ENCODE results near the gene CALCB. TPM values are rescaled to one million over a fixed set of nuclear protein-coding genes. Genes with fewer than 3 reads are reported as not detected.

The CALCB gene
- total and polyA plus RNA-seq, 2 experiments from 2014 or later, result not detected

DNA sequence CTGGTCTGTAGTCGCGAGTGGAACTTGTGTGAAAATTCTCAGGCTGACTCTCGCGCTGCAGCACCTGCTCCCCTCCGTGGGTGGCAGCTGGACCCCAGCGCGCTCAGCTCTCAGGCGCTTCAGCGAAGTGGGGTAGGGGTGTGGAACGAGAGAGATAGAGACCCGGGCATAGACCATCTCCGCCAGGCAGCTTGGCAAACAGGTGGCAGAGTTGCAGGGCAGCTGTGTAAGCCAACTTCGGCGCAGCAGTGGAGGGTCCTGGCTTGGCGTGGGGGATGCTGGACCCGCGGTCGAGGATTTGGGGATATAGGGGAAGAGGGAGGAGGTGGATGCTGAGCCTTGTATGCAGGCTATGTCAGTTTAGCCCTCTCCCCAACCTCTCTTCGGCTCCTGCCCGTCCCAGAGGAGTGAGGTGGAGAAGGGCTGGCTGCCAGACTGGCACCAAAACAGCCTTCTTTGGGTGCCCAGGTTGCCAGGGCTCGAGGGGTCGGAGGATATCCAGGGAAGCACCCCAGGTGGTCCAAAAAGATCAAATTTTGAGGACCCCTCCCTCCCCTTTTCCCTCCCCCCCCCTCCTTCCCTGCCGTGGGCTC, 746 bp upstream of the CALCB start:
- 75 to 76% methylated on average over 21 to 22 of the region's 23 CpGs for WGBS, 2 experiments (ENCODE audit: low coverage in 1 of 2, low lambda C conversion rate in 2 of 2, missing lambda C conversion rate in 2 of 2)
- in situ Hi-C loops (cut with MboI), result loop anchor here (10.0 kb wide), 1 partner anchor 158 kb away; no protein-coding TSS in a partner anchor
- H3K79me2 ChIP-seq (ENCODE audit: insufficient read depth), result no peaks in the 10 kb centered on the region

DNA sequence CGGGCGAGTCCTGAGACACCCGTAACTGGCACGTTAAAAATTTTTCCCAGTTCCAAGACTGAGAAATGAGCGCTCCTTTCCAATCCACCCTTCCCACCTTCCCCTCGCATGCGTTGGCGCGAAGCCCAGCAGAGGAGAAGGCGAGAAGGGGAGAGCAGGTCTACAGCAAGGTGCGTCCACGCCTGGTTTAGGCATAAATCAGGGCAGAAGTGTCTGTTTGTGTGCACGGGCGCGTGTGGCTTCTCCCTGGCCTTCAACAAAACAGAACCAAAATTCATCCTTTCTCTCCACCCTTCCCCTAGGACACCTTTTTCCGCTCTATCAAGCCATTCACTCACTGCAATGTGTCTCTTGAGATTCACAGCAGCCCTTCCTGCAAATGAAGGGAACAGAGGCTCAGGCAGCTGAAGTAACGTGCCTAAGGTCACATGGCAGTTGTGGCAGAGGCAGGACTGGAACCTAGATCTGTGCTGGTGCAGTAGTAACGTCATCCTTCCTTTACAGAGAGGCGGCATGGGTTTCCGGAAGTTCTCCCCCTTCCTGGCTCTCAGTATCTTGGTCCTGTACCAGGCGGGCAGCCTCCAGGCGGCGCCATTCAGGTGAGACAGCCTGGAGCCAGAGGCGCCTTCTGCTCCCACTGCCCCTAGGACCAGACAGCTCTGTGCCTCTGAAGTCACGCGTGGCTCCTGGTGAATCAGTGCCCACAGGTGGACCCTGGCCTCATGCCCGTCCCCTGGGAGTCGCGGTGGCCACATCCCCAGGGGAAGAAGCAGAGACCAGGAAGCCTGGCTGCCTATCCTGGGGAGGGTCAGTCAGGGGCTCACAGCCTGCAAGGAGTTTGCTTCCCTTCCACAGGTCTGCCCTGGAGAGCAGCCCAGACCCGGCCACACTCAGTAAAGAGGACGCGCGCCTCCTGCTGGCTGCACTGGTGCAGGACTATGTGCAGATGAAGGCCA, 1.1 kb downstream of the CALCB start:
- H3K4me3 ChIP-seq, result peak overlapping the region; percentile 63
- in situ Hi-C loops (cut with MboI), result loop anchor here (10.0 kb wide), 1 partner anchor 160 kb away; no protein-coding TSS in a partner anchor
- no peaks in the 10 kb centered on the region for H4K20me1 ChIP-seq (ENCODE audit: insufficient read depth)
- no peaks in the 10 kb centered on the region for H3K36me3 ChIP-seq (ENCODE audit: low read depth)
- no peak overlapping the region for H3K9ac ChIP-seq
- H2AFZ ChIP-seq, result peak overlapping the region; percentile 74
- TF ChIP-seq EZH2 (IDR thresholded peaks at IDR 0.05; ENCODE audit: insufficient read depth, poor library complexity, severe bottlenecking) (peak; percentile 2), EZH2phosphoT487 (IDR thresholded peaks at IDR 0.05; ENCODE audit: insufficient read depth, low read depth) (no peak)
- H3K4me1 ChIP-seq (ENCODE audit: insufficient read depth), result peaks cover 11% of the 10 kb centered on the region; the same call in 1 of the 2 replicates
- no peaks in the 10 kb centered on the region for H3F3A ChIP-seq (ENCODE audit: insufficient read depth)
- H3K27ac ChIP-seq, result no peak overlapping the region
- H3K9me3 ChIP-seq (ENCODE audit: low read depth), result no peaks in the 10 kb centered on the region
- peak overlapping the region; percentile 57 for H3K4me2 ChIP-seq (ENCODE audit: unreplicated experiment)
- no peaks in the 10 kb centered on the region for H3K79me2 ChIP-seq (ENCODE audit: insufficient read depth)
- DNase-seq, result peak; percentile 87
- WGBS, 2 experiments (ENCODE audit: low coverage in 1 of 2, low lambda C conversion rate in 2 of 2, missing lambda C conversion rate in 2 of 2), result 1 to 2% methylated on average over 33 of the region's 33 CpGs
- no peaks in the 10 kb centered on the region for H3K9me2 ChIP-seq (ENCODE audit: insufficient read depth)
- H3K27me3 ChIP-seq (replicated peaks; ENCODE audit: insufficient read depth), result peaks cover 22% of the 10 kb centered on the region

More for the DNA sequence above, 746 bp upstream of the CALCB start:
- H3K4me1 ChIP-seq (ENCODE audit: insufficient read depth), result peaks cover 11% of the 10 kb centered on the region; the same call in 1 of the 2 replicates
- no peaks in the 10 kb centered on the region for H4K20me1 ChIP-seq (ENCODE audit: insufficient read depth)
- no peaks in the 10 kb centered on the region for H3K9me3 ChIP-seq (ENCODE audit: low read depth)
- DNase-seq, result no peak
- no peaks in the 10 kb centered on the region for H3K9me2 ChIP-seq (ENCODE audit: insufficient read depth)
- no peak for TF ChIP-seq EZH2phosphoT487 (IDR thresholded peaks at IDR 0.05; ENCODE audit: insufficient read depth, low read depth)
- no peak for TF ChIP-seq EZH2 (IDR thresholded peaks at IDR 0.05; ENCODE audit: insufficient read depth, poor library complexity, severe bottlenecking)
- no peak overlapping the region for H3K9ac ChIP-seq
- H3F3A ChIP-seq (ENCODE audit: insufficient read depth), result no peaks in the 10 kb centered on the region
- no peak overlapping the region for H3K27ac ChIP-seq
- H2AFZ ChIP-seq, result no peak overlapping the region
- H3K36me3 ChIP-seq (ENCODE audit: low read depth), result no peaks in the 10 kb centered on the region
- peaks cover 22% of the 10 kb centered on the region for H3K27me3 ChIP-seq (replicated peaks; ENCODE audit: insufficient read depth)
- H3K4me3 ChIP-seq, result no peak overlapping the region
- H3K4me2 ChIP-seq (ENCODE audit: unreplicated experiment), result no peak overlapping the region

DNA sequence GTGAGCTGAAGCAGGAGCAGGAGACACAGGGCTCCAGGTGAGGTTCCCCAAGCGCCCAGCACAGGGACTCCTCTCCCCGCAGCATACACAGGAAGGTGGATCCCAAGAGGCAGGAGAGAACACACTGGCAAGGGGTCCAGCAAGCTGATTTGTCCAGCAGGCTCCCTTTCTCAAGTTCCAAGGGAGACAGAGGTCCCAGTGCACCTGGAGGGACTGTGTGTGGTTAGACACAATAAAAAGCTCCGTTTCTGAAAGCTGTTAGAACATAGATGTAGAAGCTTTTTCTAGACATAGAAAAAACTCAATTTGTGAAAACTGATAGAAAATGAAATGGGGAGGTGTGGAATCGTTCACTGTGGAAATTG, 1.8 kb downstream of the CALCB start:
- H3K9me2 ChIP-seq (ENCODE audit: insufficient read depth), result no peaks in the 10 kb centered on the region
- WGBS, 2 experiments (ENCODE audit: low coverage in 1 of 2, low lambda C conversion rate in 2 of 2, missing lambda C conversion rate in 2 of 2), result 18 to 22% methylated on average over 4 of the region's 4 CpGs
- no peaks in the 10 kb centered on the region for H3K79me2 ChIP-seq (ENCODE audit: insufficient read depth)
- no peaks in the 10 kb centered on the region for H3K36me3 ChIP-seq (ENCODE audit: low read depth)
- no peaks in the 10 kb centered on the region for H3K9me3 ChIP-seq (ENCODE audit: low read depth)
- TF ChIP-seq EZH2 (IDR thresholded peaks at IDR 0.05; ENCODE audit: insufficient read depth, poor library complexity, severe bottlenecking) (no peak), EZH2phosphoT487 (IDR thresholded peaks at IDR 0.05; ENCODE audit: insufficient read depth, low read depth) (no peak)
- no peak overlapping the region for H2AFZ ChIP-seq
- H3K9ac ChIP-seq, result no peak overlapping the region
- H4K20me1 ChIP-seq (ENCODE audit: insufficient read depth), result no peaks in the 10 kb centered on the region
- peaks cover 26% of the 10 kb centered on the region for H3K27me3 ChIP-seq (replicated peaks; ENCODE audit: insufficient read depth)
- H3K4me1 ChIP-seq (ENCODE audit: insufficient read depth), result peaks cover 11% of the 10 kb centered on the region; the same call in 1 of the 2 replicates
- H3F3A ChIP-seq (ENCODE audit: insufficient read depth), result no peaks in the 10 kb centered on the region
- no peak overlapping the region for H3K4me2 ChIP-seq (ENCODE audit: unreplicated experiment)
- no peak overlapping the region for H3K27ac ChIP-seq
- no peak overlapping the region for H3K4me3 ChIP-seq
- no peak for DNase-seq
- in situ Hi-C loops (cut with MboI), result loop anchor here (10.0 kb wide), 1 partner anchor 160 kb away; no protein-coding TSS in a partner anchor

DNA sequence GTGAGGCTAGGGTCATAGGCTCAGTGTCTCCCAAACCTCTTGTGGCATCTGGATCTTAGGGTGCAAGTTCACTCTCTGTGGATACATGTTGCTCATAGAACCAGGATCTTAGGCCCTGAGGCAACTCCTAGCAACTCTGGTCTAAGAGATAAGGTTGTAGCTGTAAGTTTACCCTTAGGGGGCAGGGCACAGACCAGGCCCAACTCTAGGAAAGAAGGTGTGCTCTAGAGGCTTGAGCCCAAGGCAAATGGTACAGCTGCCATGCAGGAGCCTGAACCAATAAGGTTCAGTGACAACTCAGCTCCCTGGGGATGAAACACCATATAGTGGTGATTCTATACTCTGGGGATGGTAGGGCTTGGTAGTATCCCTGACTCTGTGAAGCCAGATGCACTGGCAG, 17.8 kb downstream of the CALCB start:
- Histone ChIP-seq H3K9ac (no peak overlapping the region), H3K79me2 (ENCODE audit: insufficient read depth) (no peaks in the 10 kb centered on the region), H3K4me3 (no peak overlapping the region), H4K20me1 (ENCODE audit: insufficient read depth) (no peaks in the 10 kb centered on the region), H3K9me2 (ENCODE audit: insufficient read depth) (no peaks in the 10 kb centered on the region), H3K27me3 (replicated peaks; ENCODE audit: insufficient read depth) (peaks cover 23% of the 10 kb centered on the region), H3F3A (ENCODE audit: insufficient read depth) (no peaks in the 10 kb centered on the region), H3K4me1 (ENCODE audit: insufficient read depth) (peaks cover 6% of the 10 kb centered on the region; the same call in 1 of the 2 replicates), H3K36me3 (ENCODE audit: low read depth) (no peaks in the 10 kb centered on the region), H3K9me3 (ENCODE audit: low read depth) (no peaks in the 10 kb centered on the region), H2AFZ (no peak overlapping the region), H3K27ac (no peak overlapping the region), H3K4me2 (ENCODE audit: unreplicated experiment) (no peak overlapping the region)
- in situ Hi-C loops (cut with MboI), result no loop called here
- TF ChIP-seq EZH2phosphoT487 (IDR thresholded peaks at IDR 0.05; ENCODE audit: insufficient read depth, low read depth) (no peak), EZH2 (IDR thresholded peaks at IDR 0.05; ENCODE audit: insufficient read depth, poor library complexity, severe bottlenecking) (no peak)
- DNase-seq, result no peak
